GM21723 (cell line): Measurements from ENCODE around the gene TIMM8B.
"Not testable (repeated sequence)": the region's sequence is repeated elsewhere in the genome, so short reads cannot be mapped to it uniquely, and the experiment has no call there.

Experiments
- ATAC-seq: cut with Tn5 transposase; IDR thresholded peaks from one replicate; pipeline ENCODE4 v1.9.1; 2021; ENCODE audit warnings: mild to moderate bottlenecking, moderate library complexity; ENCODE audit not compliant: unreplicated experiment

Gene TIMM8B

DNA sequence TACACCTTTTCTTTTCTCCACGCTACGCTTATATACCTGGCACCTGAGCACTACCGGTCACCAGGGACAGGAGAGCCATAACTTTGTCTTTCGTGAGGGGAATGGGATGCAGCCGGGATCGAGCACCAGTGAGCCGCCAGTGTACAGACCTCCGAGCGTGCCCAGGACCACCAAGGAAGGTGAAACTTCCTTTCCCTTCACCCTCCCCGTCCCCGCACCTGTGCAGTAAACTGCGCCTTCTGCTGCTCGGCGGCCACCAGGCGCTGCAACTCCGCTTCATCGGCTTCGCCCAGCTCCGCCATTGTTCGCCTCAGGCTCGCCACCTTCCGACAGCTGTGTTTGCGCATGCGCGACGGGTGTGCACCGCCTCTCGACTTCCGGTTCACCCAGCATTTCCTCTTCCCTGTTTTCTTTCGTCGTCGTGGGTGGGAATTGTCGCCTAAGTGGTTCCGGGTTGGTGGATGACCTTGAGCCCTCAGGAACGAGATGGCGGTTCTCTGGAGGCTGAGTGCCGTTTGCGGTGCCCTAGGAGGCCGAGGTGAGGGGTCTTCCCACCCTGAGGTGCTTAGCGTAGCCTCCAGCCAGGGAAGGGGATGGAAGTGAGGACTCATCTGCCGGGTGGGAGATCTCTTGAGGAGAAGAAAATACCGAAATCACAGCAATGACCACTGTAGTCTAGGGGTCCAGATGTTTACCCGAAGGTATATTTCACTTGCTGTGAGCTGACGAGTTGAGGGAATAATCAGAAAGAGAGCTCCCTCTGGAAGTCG is at the start of gene TIMM8B, which contains the start of gene SDHD:
Gene TIMM8B (minus strand): TSS at position 335 of the 770 bp plus-strand sequence. CDS start 33 bp downstream, at position 302.
Gene SDHD (plus strand): TSS at position 452 of the 770 bp plus-strand sequence. CDS start 35 bp downstream, at position 487.
- peak; percentile 90 for ATAC-seq

GRCh38 chr11:112134473-112134872 is 47.9 kb upstream of the TIMM8B start:
- ATAC-seq, result no peak

GRCh38 chr11:112132737-112133136 is 46.2 kb upstream of the TIMM8B start:
- ATAC-seq, result no peak

- ATAC-seq, result no peak
Observed at GRCh38 chr11:112129656-112130055, 43.1 kb upstream of the TIMM8B start.

GRCh38 chr11:112128483-112129121 is 42.0 kb upstream of the TIMM8B start:
- no peak for ATAC-seq

GRCh38 chr11:112127056-112127455 is 40.5 kb upstream of the TIMM8B start:
- no peak for ATAC-seq

DNA sequence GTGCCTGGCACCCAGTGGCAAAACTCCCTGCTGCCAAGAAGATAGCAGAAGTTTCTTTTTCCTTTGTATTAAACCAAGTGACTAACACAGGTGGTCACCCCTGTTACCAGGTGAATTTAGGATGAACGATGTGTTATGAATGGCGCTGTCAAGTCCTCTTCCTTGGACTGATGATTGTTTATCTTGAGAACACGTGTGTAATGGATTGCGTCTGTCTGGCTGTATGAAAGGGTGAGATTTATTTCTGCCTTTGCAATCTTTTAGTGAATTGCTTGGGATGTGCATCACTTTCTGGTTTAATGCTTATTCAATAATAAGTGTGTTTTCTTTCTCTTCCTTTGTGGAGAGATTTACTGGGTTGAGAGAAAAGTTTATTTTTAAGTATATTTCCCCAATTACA is 36.6 kb upstream of the TIMM8B start:
- no peak for ATAC-seq

- no peak for ATAC-seq
Observed at GRCh38 chr11:112121981-112122615, 35.5 kb upstream of the TIMM8B start.

GRCh38 chr11:112118176-112118575 is 31.6 kb upstream of the TIMM8B start:
- ATAC-seq, result no peak

GRCh38 chr11:112115386-112115785 is 28.8 kb upstream of the TIMM8B start:
- ATAC-seq, result no peak

DNA sequence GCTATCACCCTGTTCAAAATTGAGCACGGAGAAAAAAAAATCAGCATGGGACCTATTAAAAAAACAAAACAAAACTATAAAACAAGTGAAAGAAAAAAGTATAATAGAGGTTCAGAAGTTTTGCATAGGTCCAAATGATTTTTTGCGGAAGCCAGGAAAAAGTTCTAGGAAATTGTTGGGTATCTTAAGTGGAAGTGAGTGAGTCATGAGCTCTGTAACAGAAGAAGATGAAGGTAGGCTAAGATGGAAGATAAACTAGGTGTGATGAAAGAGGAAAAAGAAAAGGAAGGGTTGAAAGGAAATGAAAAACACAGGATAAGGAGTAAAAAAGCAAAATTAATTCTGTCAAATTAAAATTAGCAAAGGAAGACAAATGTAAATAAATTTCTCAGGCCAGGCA is 27.9 kb upstream of the TIMM8B start:
- no peak for ATAC-seq

DNA sequence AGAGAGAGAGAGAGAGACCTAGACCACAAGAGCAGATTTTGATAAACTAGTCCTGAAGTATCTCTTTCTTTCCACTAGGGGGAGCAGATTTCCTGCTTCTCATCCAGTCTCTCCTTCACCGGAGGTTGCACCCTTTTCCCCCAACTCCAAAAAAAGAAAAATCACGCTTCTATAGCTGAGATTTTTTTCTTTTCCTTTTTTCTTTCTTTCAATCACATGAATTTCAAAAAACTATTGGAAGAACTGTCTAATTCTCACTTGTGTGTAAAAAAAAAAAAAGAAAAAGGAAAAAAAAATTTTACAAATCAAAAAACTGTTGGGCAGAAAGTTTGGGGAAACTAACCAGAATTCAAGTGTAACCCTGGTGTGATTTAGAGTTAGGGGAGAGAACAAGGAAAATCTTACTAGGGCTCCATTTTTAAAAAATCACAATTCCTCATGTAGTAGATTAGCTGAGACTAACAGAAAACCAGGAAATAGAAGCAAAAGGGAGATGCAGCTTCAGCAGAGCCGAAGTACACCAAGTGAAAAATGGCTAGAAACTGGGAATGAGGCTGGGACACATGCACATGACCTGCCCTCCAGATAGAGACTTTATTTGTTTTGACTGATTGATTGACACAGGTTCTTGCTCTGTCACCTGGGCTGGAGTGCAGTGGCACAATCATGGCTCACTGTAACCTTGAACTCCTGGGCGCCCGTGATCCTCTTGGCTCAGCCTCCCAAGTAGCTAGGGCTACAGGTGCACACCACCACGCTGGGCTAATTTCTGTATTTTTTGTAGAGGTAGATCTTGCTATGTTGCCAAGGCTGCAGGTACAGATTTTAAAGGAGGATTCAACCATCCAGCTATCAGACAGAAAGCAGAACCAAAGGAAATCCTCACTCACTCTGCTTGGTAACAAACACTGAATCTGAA is 27.2 kb upstream of the TIMM8B start:
- ATAC-seq, result no peak

DNA sequence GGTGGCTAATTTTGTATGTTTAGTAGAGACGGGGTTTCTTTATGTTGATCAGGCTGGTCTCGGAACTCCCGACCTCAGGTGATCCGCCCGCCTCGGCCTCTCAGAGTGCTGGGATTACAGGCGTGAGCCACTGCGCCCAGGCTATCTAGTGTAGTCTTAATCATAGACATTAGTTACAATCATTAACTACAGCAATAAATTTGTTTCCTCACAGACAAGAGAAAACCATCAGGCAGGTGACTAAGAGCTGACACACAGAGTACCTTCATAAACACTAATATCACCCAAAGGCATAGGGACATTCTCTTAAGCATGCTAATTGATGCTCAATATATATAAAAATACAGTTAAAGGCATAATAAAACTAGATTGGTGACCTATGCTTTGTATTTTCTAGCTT is 19.5 kb upstream of the TIMM8B start:
- ATAC-seq, result no peak

GRCh38 chr11:112103446-112103845 is 16.9 kb upstream of the TIMM8B start:
- no peak for ATAC-seq

GRCh38 chr11:112100462-112100861 is 13.9 kb upstream of the TIMM8B start:
- no peak for ATAC-seq

DNA sequence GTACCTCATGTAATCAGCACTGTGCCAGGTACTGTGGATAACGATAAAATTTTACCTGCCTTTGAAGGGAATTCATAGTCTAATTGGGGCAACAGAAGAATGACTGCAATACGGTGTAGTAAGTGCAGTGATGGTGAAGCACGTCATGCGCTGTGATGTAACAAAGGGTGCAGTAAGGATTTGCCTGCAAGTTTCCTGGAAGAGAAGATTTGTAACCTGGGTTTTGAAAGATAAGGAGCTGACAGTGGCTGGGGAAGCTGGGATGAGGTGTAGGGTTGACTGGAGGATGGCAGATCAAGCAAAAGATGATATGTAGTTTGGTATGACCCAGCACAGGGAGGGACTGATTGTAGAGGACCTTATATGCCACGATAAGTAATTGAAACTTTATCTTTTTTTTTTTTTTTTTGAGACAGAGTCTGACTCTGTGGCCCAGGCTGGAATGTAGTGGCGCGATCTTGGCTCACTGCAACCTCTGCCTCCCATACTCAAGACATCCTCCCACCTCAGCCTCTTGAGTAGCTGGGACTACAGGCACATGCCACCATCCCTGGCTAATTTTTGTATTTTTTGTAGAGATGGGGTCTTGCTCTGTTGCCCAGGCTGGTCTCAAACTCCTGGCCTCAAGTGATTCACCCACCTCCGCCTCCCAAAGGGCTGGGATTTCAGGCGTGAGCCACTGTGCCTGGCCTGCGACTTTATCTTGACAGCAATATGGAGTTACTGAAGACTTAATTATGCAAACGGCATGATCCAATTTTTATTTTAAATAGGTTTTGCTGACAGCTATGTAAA is 11.4 kb upstream of the TIMM8B start:
- ATAC-seq, result no peak

DNA sequence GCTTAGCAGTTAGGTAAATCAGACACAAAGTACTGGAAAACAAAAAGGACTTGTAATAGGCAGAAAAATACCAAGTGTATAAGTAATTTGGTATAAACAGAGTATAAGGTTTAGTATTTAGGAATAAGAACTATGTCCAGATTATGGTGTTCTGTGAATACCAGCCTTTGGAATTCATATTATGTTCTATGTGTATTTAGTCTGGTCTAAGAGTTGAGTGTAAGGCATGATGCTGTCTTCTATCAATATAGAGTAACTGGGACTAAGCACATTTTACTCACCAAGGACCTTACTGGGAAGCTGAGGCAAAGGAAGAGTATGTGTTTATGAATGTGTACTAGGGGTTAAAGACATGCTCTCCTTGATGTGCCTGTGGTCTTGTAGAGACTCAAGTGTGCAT is 9.6 kb upstream of the TIMM8B start:
- no peak for ATAC-seq

GRCh38 chr11:112095302-112095701 is 8.7 kb upstream of the TIMM8B start:
- ATAC-seq, result not testable (repeated sequence)

DNA sequence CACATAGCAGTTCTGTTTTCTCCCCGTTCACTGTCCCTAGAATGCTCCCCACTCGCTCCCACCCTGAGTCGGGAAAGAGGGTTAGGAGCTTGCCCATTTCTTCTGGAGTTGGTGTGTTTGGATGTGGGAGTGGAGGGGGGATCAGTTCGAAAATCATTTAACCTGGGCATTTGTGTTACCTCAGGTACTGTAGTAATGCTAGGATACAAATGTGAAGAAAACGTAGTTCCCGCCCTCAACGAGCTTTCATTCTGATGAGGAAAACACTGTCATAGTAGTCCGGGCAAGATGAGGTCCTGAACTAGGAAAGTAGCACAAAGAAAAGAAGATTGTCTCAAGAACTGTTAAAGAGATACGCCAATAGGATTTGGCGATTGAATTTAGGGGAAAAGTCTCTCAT is 656 bp upstream of the TIMM8B start:
- no peak for ATAC-seq

DNA sequence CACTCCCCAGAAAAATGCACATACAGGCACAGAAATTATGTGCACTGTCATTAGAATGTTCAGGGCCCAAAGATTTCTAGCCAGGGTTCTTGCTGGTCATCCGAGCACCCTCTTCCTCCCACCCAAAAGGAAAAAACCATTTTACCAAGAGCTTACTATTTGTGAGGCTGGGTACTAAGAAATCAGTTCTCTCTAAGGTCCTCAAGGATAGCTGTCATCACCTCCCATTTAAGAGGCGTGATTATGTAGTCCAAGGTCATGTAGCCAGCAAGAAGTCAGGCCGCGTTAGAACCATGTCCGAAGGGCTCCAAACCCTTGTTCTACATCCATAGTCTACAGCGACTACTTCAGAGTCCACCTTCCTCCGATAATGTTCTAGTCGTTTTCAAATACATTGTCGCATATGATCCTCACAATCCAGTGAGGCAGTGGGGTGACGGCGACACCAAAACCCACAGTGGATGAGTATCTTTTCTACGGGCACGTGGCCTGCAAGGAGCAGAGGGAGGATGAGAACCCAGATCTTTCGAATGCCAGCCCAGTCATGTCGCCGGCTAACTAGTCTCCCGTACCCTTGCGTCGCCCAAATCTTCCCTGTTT is 634 bp downstream of the TIMM8B start:
- peak; percentile 35 for ATAC-seq
